Hematopoietic multipotent progenitor cell treated with erythropoietin and hydrocortisone succinate and interleukin-3 and kit ligand, for 17 days (in vitro differentiated cells): ENCODE results near the gene OR56A5.
"Not testable (repeated sequence)": the region's sequence is repeated elsewhere in the genome, so short reads cannot be mapped to it uniquely, and the experiment has no call there.

Source experiments
- DNase-seq: peaks from one replicate; pipeline ENCODE4 v3.0.0-alpha.2; 2015; ENCODE audit warnings: low spot score

OR56A5 gene

GRCh38 chr11:5968394-5968793 is at the start of gene OR56A5:
Gene OR56A5 (minus strand): TSS chr11:5968494. CDS start chr11:5968494, 0 bp downstream.
- no peak for DNase-seq

GRCh38 chr11:6013042-6013441 is 44.7 kb upstream of the OR56A5 start:
- DNase-seq: no peak

- no peak for DNase-seq
These were observed 43.9 kb upstream of the OR56A5 start for GRCh38 chr11:6012035-6012668.

- no peak for DNase-seq
These were observed 38.6 kb upstream of the OR56A5 start, which contains the start of gene OR56A4 for GRCh38 chr11:6006846-6007245. Gene OR56A4 (minus strand): TSS chr11:6006946. CDS start chr11:6002992, 3,954 bp downstream.

- no peak for DNase-seq
These were observed 38.1 kb upstream of the OR56A5 start for GRCh38 chr11:6006395-6006794.

- DNase-seq: no peak
These were observed 34.0 kb upstream of the OR56A5 start for GRCh38 chr11:6002202-6002699.

GRCh38 chr11:5994791-5995190 is 26.5 kb upstream of the OR56A5 start:
- no peak for DNase-seq

- DNase-seq: no peak
These were observed 24.4 kb upstream of the OR56A5 start for GRCh38 chr11:5992604-5993251.

- DNase-seq: no peak
These were observed 23.9 kb upstream of the OR56A5 start for GRCh38 chr11:5992150-5992549.

GRCh38 chr11:5989203-5989602 is 20.9 kb upstream of the OR56A5 start:
- DNase-seq: no peak

- DNase-seq: no peak
These were observed 18.6 kb upstream of the OR56A5 start, which contains the start of gene OR52L1 for GRCh38 chr11:5986885-5987284. Gene OR52L1 (minus strand): TSS chr11:5986985. CDS start chr11:5986930, 55 bp downstream.

- DNase-seq: no peak
These were observed 15.1 kb upstream of the OR56A5 start for GRCh38 chr11:5983443-5983842.

- no peak for DNase-seq
These were observed 5.2 kb upstream of the OR56A5 start for GRCh38 chr11:5973530-5973929.

GRCh38 chr11:5967708-5968107 is 586 bp downstream of the OR56A5 start:
- DNase-seq: no peak

GRCh38 chr11:5966958-5967357 is 1.3 kb downstream of the OR56A5 start:
- DNase-seq: no peak

GRCh38 chr11:5960704-5961320 is 7.5 kb downstream of the OR56A5 start:
- not testable (repeated sequence) for DNase-seq

- DNase-seq: no peak
These were observed 12.7 kb downstream of the OR56A5 start for GRCh38 chr11:5955586-5955985.

GRCh38 chr11:5941951-5942350 is 26.3 kb downstream of the OR56A5 start, which contains the start of gene OR56A3:
Gene OR56A3 (plus strand): TSS chr11:5942251. CDS start chr11:5947347, 5,096 bp downstream.
- no peak for DNase-seq

- no peak for DNase-seq
These were observed 27.5 kb downstream of the OR56A5 start for GRCh38 chr11:5940748-5941147.

- no peak for DNase-seq
These were observed 29.7 kb downstream of the OR56A5 start for GRCh38 chr11:5938603-5938965.

GRCh38 chr11:5937868-5938602 is 30.3 kb downstream of the OR56A5 start:
- no peak for DNase-seq

- DNase-seq: no peak
These were observed 35.2 kb downstream of the OR56A5 start for GRCh38 chr11:5933116-5933515.
